MM.1S (cell line): Measurements from ENCODE around the gene WRNIP1.

Experiments used
- DNase-seq: peaks from one replicate; pipeline ENCODE4 v3.0.0-alpha.2; 2015
- H2AFZ ChIP-seq: fragments of 300-600 bp; sonication (generic); 2 replicates; pipeline ENCODE4 v1.6.0; 2016; ENCODE audit warnings: antibody characterized with exemption, low read length
- H3F3A ChIP-seq: fragments of 300-600 bp; sonication (generic); 2 replicates; pipeline ENCODE4 v1.6.1; 2016; ENCODE audit warnings: mild to moderate bottlenecking, antibody characterized with exemption, low read length, moderate library complexity, mixed read lengths; ENCODE audit not compliant: insufficient read depth
- H3K27ac ChIP-seq: fragments of 300-600 bp; sonication (generic); 2 replicates; pipeline ENCODE4 v1.5.1; 2016; ENCODE audit warnings: mild to moderate bottlenecking, low read length
- H3K27me3 ChIP-seq: fragments of 300-600 bp; sonication (generic); replicated peaks from 2 replicates; pipeline ENCODE4 v1.6.0; 2016; ENCODE audit warnings: low read length; ENCODE audit not compliant: insufficient read depth
- H3K36me3 ChIP-seq: fragments of 300-600 bp; sonication (generic); replicated peaks from 2 replicates; pipeline ENCODE4 v1.6.1; 2016; ENCODE audit warnings: mild to moderate bottlenecking, low read length, mixed read lengths; ENCODE audit not compliant: insufficient read depth
- H3K4me1 ChIP-seq: fragments of 300-600 bp; sonication (generic); 2 replicates; pipeline ENCODE4 v1.6.1; 2016; ENCODE audit warnings: low read length, mixed read lengths
- H3K4me2 ChIP-seq: fragments of 300-600 bp; sonication (generic); 2 replicates; pipeline ENCODE4 v1.6.0; 2016; ENCODE audit warnings: low read depth, low read length
- H3K4me3 ChIP-seq: fragments of 300-600 bp; sonication (generic); 2 replicates; pipeline ENCODE4 v1.5.1; 2016; ENCODE audit warnings: low read length, mixed read lengths
- H3K79me2 ChIP-seq: fragments of 300-600 bp; sonication (generic); 2 replicates; pipeline ENCODE4 v1.6.1; 2016; ENCODE audit warnings: mixed run types, low read length, mixed read lengths
- H3K9ac ChIP-seq: fragments of 300-600 bp; sonication (generic); 2 replicates; pipeline ENCODE4 v1.6.1; 2016; ENCODE audit warnings: low read length, mixed read lengths
- H3K9me2 ChIP-seq: fragments of 300-600 bp; sonication (generic); replicated peaks from 2 replicates; pipeline ENCODE4 v1.6.1; 2016; ENCODE audit warnings: mild to moderate bottlenecking, low read length, mixed read lengths; ENCODE audit not compliant: insufficient read depth
- H3K9me3 ChIP-seq: fragments of 300-600 bp; sonication (generic); replicated peaks from 2 replicates; pipeline ENCODE4 v1.6.1; 2016; ENCODE audit warnings: mild to moderate bottlenecking, low read length, mixed read lengths; ENCODE audit not compliant: insufficient read depth
- H4K20me1 ChIP-seq: fragments of 300-600 bp; sonication (generic); 2 replicates; pipeline ENCODE4 v1.6.1; 2016; ENCODE audit warnings: mild to moderate bottlenecking, low read length, moderate library complexity, mixed read lengths; ENCODE audit not compliant: insufficient read depth
- EZH2 ChIP-seq: fragments of 300-600 bp; sonication (generic); optimal IDR thresholded peaks from 2 replicates; pipeline ENCODE3; 2017; ENCODE audit warnings: low read depth, mild to moderate bottlenecking, antibody characterized with exemption, low read length, mixed read lengths
- EZH2phosphoT487 ChIP-seq: fragments of 300-600 bp; sonication (generic); IDR thresholded peaks from 2 replicates; pipeline ENCODE4 v1.6.1; 2018; ENCODE audit warnings: antibody characterized with exemption, low read length
- TF ChIP-seq, protein P1 (sequence below): fragments of 300-600 bp; sonication (generic); IDR thresholded peaks from 2 replicates; pipeline ENCODE4 v1.5.1; 2016; ENCODE audit warnings: antibody characterized with exemption, low read length, mixed read lengths

The WRNIP1 gene

GRCh38 chr6:2741756-2742155, 23.4 kb upstream of the WRNIP1 start:
- no peak for DNase-seq
- TF ChIP-seq, protein P1, sequence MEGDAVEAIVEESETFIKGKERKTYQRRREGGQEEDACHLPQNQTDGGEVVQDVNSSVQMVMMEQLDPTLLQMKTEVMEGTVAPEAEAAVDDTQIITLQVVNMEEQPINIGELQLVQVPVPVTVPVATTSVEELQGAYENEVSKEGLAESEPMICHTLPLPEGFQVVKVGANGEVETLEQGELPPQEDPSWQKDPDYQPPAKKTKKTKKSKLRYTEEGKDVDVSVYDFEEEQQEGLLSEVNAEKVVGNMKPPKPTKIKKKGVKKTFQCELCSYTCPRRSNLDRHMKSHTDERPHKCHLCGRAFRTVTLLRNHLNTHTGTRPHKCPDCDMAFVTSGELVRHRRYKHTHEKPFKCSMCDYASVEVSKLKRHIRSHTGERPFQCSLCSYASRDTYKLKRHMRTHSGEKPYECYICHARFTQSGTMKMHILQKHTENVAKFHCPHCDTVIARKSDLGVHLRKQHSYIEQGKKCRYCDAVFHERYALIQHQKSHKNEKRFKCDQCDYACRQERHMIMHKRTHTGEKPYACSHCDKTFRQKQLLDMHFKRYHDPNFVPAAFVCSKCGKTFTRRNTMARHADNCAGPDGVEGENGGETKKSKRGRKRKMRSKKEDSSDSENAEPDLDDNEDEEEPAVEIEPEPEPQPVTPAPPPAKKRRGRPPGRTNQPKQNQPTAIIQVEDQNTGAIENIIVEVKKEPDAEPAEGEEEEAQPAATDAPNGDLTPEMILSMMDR = no peak
- TF ChIP-seq EZH2phosphoT487 (no peak), EZH2 (no peak)

GRCh38 chr6:2743280-2744208, 21.6 kb upstream of the WRNIP1 start:
- no peak overlapping the region for H3K4me3 ChIP-seq
- no peaks in the 10 kb centered on the region for H3K36me3 ChIP-seq
- no peak overlapping the region for H3K27ac ChIP-seq
- no peak overlapping the region for H2AFZ ChIP-seq
- no peaks in the 10 kb centered on the region for H3K9me2 ChIP-seq
- H3K4me1 ChIP-seq = no peaks in the 10 kb centered on the region
- H3F3A ChIP-seq = no peaks in the 10 kb centered on the region
- no peaks in the 10 kb centered on the region for H3K79me2 ChIP-seq
- H3K4me2 ChIP-seq = no peak overlapping the region
- no peaks in the 10 kb centered on the region for H3K27me3 ChIP-seq
- DNase-seq = no peak
- H3K9me3 ChIP-seq = no peaks in the 10 kb centered on the region
- no peaks in the 10 kb centered on the region for H4K20me1 ChIP-seq
- TF ChIP-seq, protein P1 = no peak
- TF ChIP-seq EZH2phosphoT487 (no peak), EZH2 (no peak)
- H3K9ac ChIP-seq = no peak overlapping the region

More at GRCh38 chr6:2741756-2742155, 23.4 kb upstream of the WRNIP1 start:
- Histone ChIP-seq H4K20me1 (no peaks in the 10 kb centered on the region), H3F3A (no peaks in the 10 kb centered on the region), H3K4me2 (no peak overlapping the region), H3K4me1 (no peaks in the 10 kb centered on the region), H3K9me2 (no peaks in the 10 kb centered on the region), H3K9me3 (no peaks in the 10 kb centered on the region), H3K36me3 (no peaks in the 10 kb centered on the region), H3K27me3 (no peaks in the 10 kb centered on the region), H3K79me2 (no peaks in the 10 kb centered on the region), H3K27ac (no peak overlapping the region), H2AFZ (no peak overlapping the region), H3K9ac (no peak overlapping the region), H3K4me3 (no peak overlapping the region)

- H2AFZ ChIP-seq = no peak overlapping the region
- H3K27ac ChIP-seq = no peak overlapping the region
- H3K36me3 ChIP-seq = no peaks in the 10 kb centered on the region
- H3K9me2 ChIP-seq = no peaks in the 10 kb centered on the region
- H3K9me3 ChIP-seq = no peaks in the 10 kb centered on the region
- H3F3A ChIP-seq = no peaks in the 10 kb centered on the region
- H3K4me3 ChIP-seq = no peak overlapping the region
- H3K79me2 ChIP-seq = no peaks in the 10 kb centered on the region
- H3K27me3 ChIP-seq = no peaks in the 10 kb centered on the region
- H4K20me1 ChIP-seq = no peaks in the 10 kb centered on the region
- no peaks in the 10 kb centered on the region for H3K4me1 ChIP-seq
- no peak for DNase-seq
- H3K9ac ChIP-seq = no peak overlapping the region
- no peak overlapping the region for H3K4me2 ChIP-seq
- TF ChIP-seq, protein P1 = no peak
Observed at GRCh38 chr6:2744209-2744771, 20.9 kb upstream of the WRNIP1 start.
